ENCODE results near the gene TP53TG5. TPM values are rescaled to one million over a fixed set of nuclear protein-coding genes. Genes with fewer than 3 reads are reported as not detected.

Gene TP53TG5
- total RNA-seq, 1 donor from 2014 or later = not detected

GRCh38 chr20:45394221-45395113 lies 16.3 kb upstream of the TP53TG5 start:
- peaks cover 9% of the 10 kb centered on the region for H3K9me3 Mint-ChIP-seq (ENCODE audit: low read depth)
- no peaks in the 10 kb centered on the region for H3K27me3 Mint-ChIP-seq (ENCODE audit: low read depth)
- H3K27ac Mint-ChIP-seq (ENCODE audit: unreplicated experiment) = no peak overlapping the region
- TF ChIP-seq, protein P1, sequence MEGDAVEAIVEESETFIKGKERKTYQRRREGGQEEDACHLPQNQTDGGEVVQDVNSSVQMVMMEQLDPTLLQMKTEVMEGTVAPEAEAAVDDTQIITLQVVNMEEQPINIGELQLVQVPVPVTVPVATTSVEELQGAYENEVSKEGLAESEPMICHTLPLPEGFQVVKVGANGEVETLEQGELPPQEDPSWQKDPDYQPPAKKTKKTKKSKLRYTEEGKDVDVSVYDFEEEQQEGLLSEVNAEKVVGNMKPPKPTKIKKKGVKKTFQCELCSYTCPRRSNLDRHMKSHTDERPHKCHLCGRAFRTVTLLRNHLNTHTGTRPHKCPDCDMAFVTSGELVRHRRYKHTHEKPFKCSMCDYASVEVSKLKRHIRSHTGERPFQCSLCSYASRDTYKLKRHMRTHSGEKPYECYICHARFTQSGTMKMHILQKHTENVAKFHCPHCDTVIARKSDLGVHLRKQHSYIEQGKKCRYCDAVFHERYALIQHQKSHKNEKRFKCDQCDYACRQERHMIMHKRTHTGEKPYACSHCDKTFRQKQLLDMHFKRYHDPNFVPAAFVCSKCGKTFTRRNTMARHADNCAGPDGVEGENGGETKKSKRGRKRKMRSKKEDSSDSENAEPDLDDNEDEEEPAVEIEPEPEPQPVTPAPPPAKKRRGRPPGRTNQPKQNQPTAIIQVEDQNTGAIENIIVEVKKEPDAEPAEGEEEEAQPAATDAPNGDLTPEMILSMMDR (IDR thresholded peaks at IDR 0.05) = no peak
- H3K4me3 Mint-ChIP-seq (ENCODE audit: unreplicated experiment) = no peak overlapping the region
- DNase-seq (ENCODE audit: low spot score) = no peak
- H3K4me1 Mint-ChIP-seq (ENCODE audit: low read depth) = peaks cover 4% of the 10 kb centered on the region
- H3K36me3 Mint-ChIP-seq (ENCODE audit: low read depth) = no peaks in the 10 kb centered on the region

DNA sequence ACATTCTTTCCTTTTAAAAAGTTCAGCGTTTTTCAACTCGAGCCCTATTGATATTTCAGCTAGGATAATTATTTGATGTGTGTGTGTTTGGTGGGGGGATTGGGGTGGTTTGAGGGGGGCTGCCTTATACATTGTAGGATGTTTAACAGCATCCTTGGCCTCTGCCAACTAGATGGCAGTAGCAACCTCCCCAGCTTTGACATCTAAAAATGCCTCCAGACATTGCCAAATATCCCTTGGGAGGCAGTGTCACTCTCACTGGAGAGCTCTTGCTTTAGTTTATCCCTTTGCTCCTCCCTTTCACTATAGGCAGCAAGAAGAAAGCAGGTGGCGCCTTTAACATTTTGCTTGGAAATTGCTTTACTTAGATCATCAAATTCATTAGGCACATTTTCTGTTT lies 14.6 kb upstream of the TP53TG5 start:
- H3K4me1 Mint-ChIP-seq (ENCODE audit: low read depth) = peaks cover 4% of the 10 kb centered on the region
- no peak overlapping the region for H3K4me3 Mint-ChIP-seq (ENCODE audit: unreplicated experiment)
- DNase-seq (ENCODE audit: low spot score) = no peak
- H3K36me3 Mint-ChIP-seq (ENCODE audit: low read depth) = no peaks in the 10 kb centered on the region
- peaks cover 1% of the 10 kb centered on the region for H3K9me3 Mint-ChIP-seq (ENCODE audit: low read depth)
- TF ChIP-seq, protein P1 (IDR thresholded peaks at IDR 0.05) = peak; percentile 51
- H3K27me3 Mint-ChIP-seq (ENCODE audit: low read depth) = no peaks in the 10 kb centered on the region
- H3K27ac Mint-ChIP-seq (ENCODE audit: unreplicated experiment) = no peak overlapping the region

DNA sequence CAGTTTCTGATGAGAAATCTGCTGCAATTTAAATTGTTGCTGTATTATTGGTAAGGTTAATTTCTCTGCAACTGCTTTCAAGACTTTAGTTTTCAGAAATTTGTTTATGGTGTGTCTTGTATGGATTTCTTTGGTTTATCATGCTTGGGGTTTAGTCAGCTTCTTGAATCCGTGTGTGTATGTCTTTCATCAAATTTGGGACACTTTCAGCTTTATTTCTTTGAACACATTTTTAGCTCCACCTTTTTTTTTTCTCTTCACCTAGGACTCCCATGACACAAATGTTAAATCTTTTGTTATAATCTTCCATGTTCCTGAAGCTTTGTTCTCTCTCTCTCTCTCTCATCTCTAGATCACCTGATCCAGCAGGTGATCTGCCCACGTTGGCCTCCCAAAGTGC lies 13.4 kb upstream of the TP53TG5 start:
- no peak overlapping the region for H3K27ac Mint-ChIP-seq (ENCODE audit: unreplicated experiment)
- DNase-seq (ENCODE audit: low spot score) = no peak
- H3K27me3 Mint-ChIP-seq (ENCODE audit: low read depth) = no peaks in the 10 kb centered on the region
- H3K9me3 Mint-ChIP-seq (ENCODE audit: low read depth) = peaks cover 11% of the 10 kb centered on the region
- TF ChIP-seq, protein P1 (IDR thresholded peaks at IDR 0.05) = no peak
- no peak overlapping the region for H3K4me3 Mint-ChIP-seq (ENCODE audit: unreplicated experiment)
- H3K4me1 Mint-ChIP-seq (ENCODE audit: low read depth) = peaks cover 4% of the 10 kb centered on the region
- no peaks in the 10 kb centered on the region for H3K36me3 Mint-ChIP-seq (ENCODE audit: low read depth)

DNA sequence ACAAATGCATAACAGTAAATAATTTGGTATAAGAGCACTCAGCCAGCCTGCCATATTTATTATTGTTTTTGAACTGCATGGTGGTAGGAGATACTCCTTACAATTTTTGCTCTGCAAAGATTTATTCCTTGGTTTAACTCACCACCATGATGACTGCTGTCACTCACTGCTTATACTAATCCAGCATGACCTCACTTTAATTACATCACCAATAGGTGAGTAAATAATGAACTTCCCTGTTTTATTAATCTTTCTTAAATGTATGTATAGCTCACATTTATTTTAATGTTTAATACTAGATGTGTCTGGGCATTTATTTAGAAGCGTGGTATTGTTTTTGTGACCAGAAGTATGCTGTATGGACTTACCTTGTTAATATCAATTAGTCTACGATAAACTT lies 12.8 kb upstream of the TP53TG5 start:
- Mint-ChIP-seq H3K27ac (ENCODE audit: unreplicated experiment) (no peak overlapping the region), H3K4me1 (ENCODE audit: low read depth) (peaks cover 4% of the 10 kb centered on the region), H3K27me3 (ENCODE audit: low read depth) (no peaks in the 10 kb centered on the region), H3K4me3 (ENCODE audit: unreplicated experiment) (no peak overlapping the region), H3K9me3 (ENCODE audit: low read depth) (peaks cover 11% of the 10 kb centered on the region), H3K36me3 (ENCODE audit: low read depth) (no peaks in the 10 kb centered on the region)
- TF ChIP-seq, protein P1 (IDR thresholded peaks at IDR 0.05) = no peak
- DNase-seq (ENCODE audit: low spot score) = no peak

- H3K36me3 Mint-ChIP-seq (ENCODE audit: low read depth) = no peaks in the 10 kb centered on the region
- TF ChIP-seq, protein P1 (IDR thresholded peaks at IDR 0.05) = no peak
- no peak overlapping the region for H3K27ac Mint-ChIP-seq (ENCODE audit: unreplicated experiment)
- no peaks in the 10 kb centered on the region for H3K4me1 Mint-ChIP-seq (ENCODE audit: low read depth)
- H3K9me3 Mint-ChIP-seq (ENCODE audit: low read depth) = peaks cover 11% of the 10 kb centered on the region
- no peak overlapping the region for H3K4me3 Mint-ChIP-seq (ENCODE audit: unreplicated experiment)
- no peak for DNase-seq (ENCODE audit: low spot score)
- no peaks in the 10 kb centered on the region for H3K27me3 Mint-ChIP-seq (ENCODE audit: low read depth)
Observed at GRCh38 chr20:45387274-45387673, 9.1 kb upstream of the TP53TG5 start.
